Endothelial cell (in vitro differentiated cells): ENCODE data around the gene SLC24A3. TPM values are rescaled to one million over a fixed set of nuclear protein-coding genes. Genes with fewer than 3 reads are reported as not detected.

Source experiments
- DNase-seq: peaks from one replicate; pipeline ENCODE4 v3.0.0; 2021; ENCODE audit warnings: low spot score
- H3K27ac Mint-ChIP-seq: one replicate; pipeline ENCODE4 v1.8.0; 2021; ENCODE audit warnings: mixed read lengths, inconsistent platforms; ENCODE audit not compliant: unreplicated experiment
- H3K27me3 Mint-ChIP-seq: one replicate; pipeline ENCODE4 v1.8.0; 2021; ENCODE audit warnings: mild to moderate bottlenecking, moderate library complexity, mixed read lengths, inconsistent platforms; ENCODE audit not compliant: unreplicated experiment
- H3K36me3 Mint-ChIP-seq: one replicate; pipeline ENCODE4 v1.8.0; 2021; ENCODE audit warnings: mild to moderate bottlenecking, low read depth, mixed read lengths, inconsistent platforms; ENCODE audit not compliant: unreplicated experiment
- H3K4me1 Mint-ChIP-seq: one replicate; pipeline ENCODE4 v1.8.0; 2021; ENCODE audit warnings: mild to moderate bottlenecking, mixed read lengths, inconsistent platforms; ENCODE audit not compliant: unreplicated experiment
- H3K4me3 Mint-ChIP-seq: one replicate; pipeline ENCODE4 v1.8.0; 2021; ENCODE audit warnings: mild to moderate bottlenecking, mixed read lengths, inconsistent platforms; ENCODE audit not compliant: unreplicated experiment
- H3K9me3 Mint-ChIP-seq: one replicate; pipeline ENCODE4 v1.8.0; 2021; ENCODE audit warnings: mixed read lengths, inconsistent platforms; ENCODE audit not compliant: unreplicated experiment
- CTCF ChIP-seq: fragments of 200-600 bp; sonication (generic); IDR thresholded peaks from one replicate; pipeline ENCODE4 v1.5.0; 2021; ENCODE audit warnings: antibody characterized with exemption; ENCODE audit not compliant: unreplicated experiment
- total RNA-seq: library from RNA; stranded (reverse); fragmentation: NEBNext Ultra II Directional; extraction: Animal tissue kit (Norgen Biotek cat#: 25700); gene quantifications from one replicate; pipeline ENCODE4 v1.2.1, GENCODE V29; 2021; ENCODE audit not compliant: unreplicated experiment

The SLC24A3 gene
- total RNA-seq, 1 donor from 2014 or later: 0.15 TPM

- no peaks in the 10 kb centered on the region for H3K9me3 Mint-ChIP-seq
- peak overlapping the region; percentile 84 for H3K4me3 Mint-ChIP-seq
- peak overlapping the region; percentile 84 for H3K27ac Mint-ChIP-seq
- no peak for DNase-seq
- no peak for TF ChIP-seq CTCF
- H3K27me3 Mint-ChIP-seq: peaks cover 6% of the 10 kb centered on the region
- peaks cover 22% of the 10 kb centered on the region for H3K4me1 Mint-ChIP-seq
- no peaks in the 10 kb centered on the region for H3K36me3 Mint-ChIP-seq
These were observed 544.5 kb downstream of the SLC24A3 start for GRCh38 chr20:19756761-19757486.

GRCh38 chr20:19757487-19758132 is 545.2 kb downstream of the SLC24A3 start:
- Mint-ChIP-seq H3K27me3 (peaks cover 6% of the 10 kb centered on the region), H3K27ac (peak overlapping the region; percentile 90), H3K36me3 (no peaks in the 10 kb centered on the region), H3K4me1 (peaks cover 27% of the 10 kb centered on the region), H3K4me3 (peak overlapping the region; percentile 92), H3K9me3 (no peaks in the 10 kb centered on the region)
- TF ChIP-seq CTCF: no peak
- DNase-seq: peak; percentile 96

GRCh38 chr20:19758133-19758500 is 545.7 kb downstream of the SLC24A3 start, which contains the start of gene RIN2:
RIN2 (plus strand) TSS chr20:19758258; CDS start chr20:19889602, 131,344 bp downstream.
- no peak for DNase-seq
- peaks cover 27% of the 10 kb centered on the region for H3K4me1 Mint-ChIP-seq
- H3K4me3 Mint-ChIP-seq: peak within 1 kb of the TSS; percentile 95
- peaks cover 6% of the 10 kb centered on the region for H3K27me3 Mint-ChIP-seq
- no peaks in the 10 kb centered on the region for H3K9me3 Mint-ChIP-seq
- no peaks in the 10 kb centered on the region for H3K36me3 Mint-ChIP-seq
- peak within 1 kb of the TSS; percentile 90 for H3K27ac Mint-ChIP-seq
- no peak for TF ChIP-seq CTCF

- H3K9me3 Mint-ChIP-seq: no peaks in the 10 kb centered on the region
- H3K36me3 Mint-ChIP-seq: no peaks in the 10 kb centered on the region
- DNase-seq: peak; percentile 76
- TF ChIP-seq CTCF: no peak
- peak overlapping the region; percentile 81 for H3K27ac Mint-ChIP-seq
- H3K4me3 Mint-ChIP-seq: peak overlapping the region; percentile 95
- peaks cover 27% of the 10 kb centered on the region for H3K4me1 Mint-ChIP-seq
- H3K27me3 Mint-ChIP-seq: peaks cover 6% of the 10 kb centered on the region
These were observed 546.3 kb downstream of the SLC24A3 start for GRCh38 chr20:19758501-19759331.
